GM20431 (cell line): ENCODE measurements around the gene KCNE1.

Experiments
- in situ Hi-C: fragments of 300-500 bp; cut with MseI, MboI; formaldehyde crosslinking; loops from one replicate; pipeline ENCODE4 v1.15.0; 2020; ENCODE audit warnings: low sequenced_read_pairs; ENCODE audit not compliant: unreplicated experiment

KCNE1 gene

GRCh38 chr21:34536820-34537219 is 24.8 kb upstream of the KCNE1 start:
- in situ Hi-C loops: no loop called here

- in situ Hi-C loops: no loop called here
Observed at GRCh38 chr21:34536311-34536710, 24.3 kb upstream of the KCNE1 start.

GRCh38 chr21:34535886-34536285 is 23.9 kb upstream of the KCNE1 start:
- in situ Hi-C loops: no loop called here

GRCh38 chr21:34534522-34534921 is 22.5 kb upstream of the KCNE1 start:
- in situ Hi-C loops: no loop called here

- in situ Hi-C loops: no loop called here
Observed at GRCh38 chr21:34533938-34534337, 21.9 kb upstream of the KCNE1 start.

GRCh38 chr21:34531399-34531798 is 19.4 kb upstream of the KCNE1 start:
- in situ Hi-C loops: no loop called here

- in situ Hi-C loops: no loop called here
Observed at GRCh38 chr21:34530261-34530660, 18.3 kb upstream of the KCNE1 start.

- in situ Hi-C loops: no loop called here
Observed at GRCh38 chr21:34528131-34528561, 16.1 kb upstream of the KCNE1 start.

- in situ Hi-C loops: no loop called here
Observed at GRCh38 chr21:34526618-34527290, 14.7 kb upstream of the KCNE1 start.

GRCh38 chr21:34526241-34526617 is 14.2 kb upstream of the KCNE1 start:
- in situ Hi-C loops: no loop called here

- in situ Hi-C loops: no loop called here
Observed at GRCh38 chr21:34524646-34525601, 12.9 kb upstream of the KCNE1 start.

- in situ Hi-C loops: no loop called here
Observed at GRCh38 chr21:34523019-34523555, 11.1 kb upstream of the KCNE1 start.

- in situ Hi-C loops: no loop called here
Observed at GRCh38 chr21:34522284-34522683, 10.3 kb upstream of the KCNE1 start.

- in situ Hi-C loops: no loop called here
Observed at GRCh38 chr21:34521561-34521960, 9.6 kb upstream of the KCNE1 start.

GRCh38 chr21:34520764-34521508 is 8.9 kb upstream of the KCNE1 start:
- in situ Hi-C loops: no loop called here

- in situ Hi-C loops: no loop called here
Observed at GRCh38 chr21:34520281-34520680, 8.3 kb upstream of the KCNE1 start.

GRCh38 chr21:34519694-34520093 is 7.7 kb upstream of the KCNE1 start:
- in situ Hi-C loops: no loop called here

GRCh38 chr21:34519016-34519415 is 7.0 kb upstream of the KCNE1 start:
- in situ Hi-C loops: no loop called here

- in situ Hi-C loops: no loop called here
Observed at GRCh38 chr21:34518301-34518700, 6.3 kb upstream of the KCNE1 start.

- in situ Hi-C loops: no loop called here
Observed at GRCh38 chr21:34517491-34518245, 5.7 kb upstream of the KCNE1 start.
